PC-9 (cell line): ENCODE results near the gene CERS5.

ENCODE experiments used
- CTCF ChIP-seq: fragments of 200-600 bp; sonication (generic); conservative IDR thresholded peaks from 2 replicates; pipeline ENCODE4 v1.6.1; 2017; ENCODE audit warnings: mixed run types, antibody characterized with exemption, mild to moderate bottlenecking, moderate library complexity
- EZH2 ChIP-seq: fragments of 200-600 bp; sonication (generic); IDR thresholded peaks from 2 replicates; pipeline ENCODE4 v1.8.0; 2017; ENCODE audit warnings: antibody characterized with exemption, low read depth

DNA sequence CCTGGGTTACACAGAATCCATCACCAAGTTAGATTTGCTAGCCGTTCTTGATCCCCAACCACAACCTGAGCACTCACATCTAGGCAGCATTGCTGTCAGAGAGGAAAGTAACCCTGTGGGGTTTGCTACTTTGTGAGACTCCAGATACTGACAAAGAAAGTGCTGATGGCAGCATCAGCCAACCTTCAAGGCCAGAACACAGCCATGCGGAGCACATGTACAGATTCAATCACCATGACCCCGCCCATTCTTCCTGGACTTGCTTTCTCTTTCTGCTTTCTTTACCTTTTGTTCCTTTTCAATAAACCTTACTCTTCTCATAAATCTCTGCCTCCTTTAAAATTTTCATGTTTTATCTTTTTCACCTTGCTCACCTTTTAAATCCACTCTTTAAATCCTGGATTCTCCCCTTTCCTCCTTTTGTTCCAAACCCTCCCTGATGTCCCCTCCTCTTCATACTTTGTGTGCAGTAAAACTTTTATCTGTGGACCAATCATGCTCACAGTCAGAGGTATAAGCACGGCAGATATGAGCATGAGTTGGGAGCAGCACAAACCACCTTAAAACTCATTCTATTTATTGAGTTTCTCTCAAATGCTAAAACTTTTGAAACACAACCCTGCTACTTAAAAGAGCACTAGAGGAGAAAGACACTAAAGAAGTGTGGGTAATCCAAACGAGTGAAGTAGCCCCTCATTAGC lies 21.9 kb upstream of the CERS5 start:
- TF ChIP-seq CTCF: no peak
- no peak for TF ChIP-seq EZH2
